ENCODE measurements around the gene RFX4.

GRCh38 chr12:106794369-106794768 is 211.6 kb downstream of the RFX4 start:
- TF ChIP-seq GATA2 (IDR thresholded peaks at IDR 0.05; ENCODE audit: low read depth, low read length), result no peak
- no peak for TF ChIP-seq GATA3 (IDR thresholded peaks at IDR 0.05; ENCODE audit: low read depth, low read length)
